HL-60 (cell line): Measurements from ENCODE around the gene TIGD1.

Source experiments
- GABPA ChIP-seq: IDR thresholded peaks from 2 replicates; pipeline ENCODE4 v1.6.1; 2012; ENCODE audit warnings: low read depth
- POLR2AphosphoS5 ChIP-seq: IDR thresholded peaks from 2 replicates; pipeline ENCODE4 v1.6.1; 2012; ENCODE audit warnings: low read depth
- TF ChIP-seq, protein P1 (sequence below): IDR thresholded peaks from one replicate; pipeline ENCODE4 v1.5.1; 2011; ENCODE audit warnings: low read length, control low read depth, inconsistent platforms; ENCODE audit not compliant: insufficient read depth

DNA sequence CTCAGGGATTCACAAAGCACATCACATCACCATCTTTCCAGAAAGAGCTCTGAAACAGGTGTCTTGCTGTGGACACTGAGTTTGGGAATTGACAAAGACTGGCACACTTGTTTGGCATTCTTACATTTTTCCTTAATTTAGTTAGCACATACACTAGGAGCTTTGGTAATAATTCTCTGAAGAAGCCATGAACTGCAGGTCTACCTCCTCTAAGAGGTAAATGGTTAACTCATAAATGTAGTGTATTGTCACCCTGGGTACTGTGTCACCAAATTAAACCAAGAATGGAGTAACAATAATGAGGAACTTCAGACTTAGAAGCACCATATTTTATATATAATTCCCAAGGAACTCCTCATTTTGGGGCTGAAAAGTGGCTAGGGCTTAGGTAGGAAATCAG is 22.7 kb upstream of the TIGD1 start:
- TF ChIP-seq, protein P1, sequence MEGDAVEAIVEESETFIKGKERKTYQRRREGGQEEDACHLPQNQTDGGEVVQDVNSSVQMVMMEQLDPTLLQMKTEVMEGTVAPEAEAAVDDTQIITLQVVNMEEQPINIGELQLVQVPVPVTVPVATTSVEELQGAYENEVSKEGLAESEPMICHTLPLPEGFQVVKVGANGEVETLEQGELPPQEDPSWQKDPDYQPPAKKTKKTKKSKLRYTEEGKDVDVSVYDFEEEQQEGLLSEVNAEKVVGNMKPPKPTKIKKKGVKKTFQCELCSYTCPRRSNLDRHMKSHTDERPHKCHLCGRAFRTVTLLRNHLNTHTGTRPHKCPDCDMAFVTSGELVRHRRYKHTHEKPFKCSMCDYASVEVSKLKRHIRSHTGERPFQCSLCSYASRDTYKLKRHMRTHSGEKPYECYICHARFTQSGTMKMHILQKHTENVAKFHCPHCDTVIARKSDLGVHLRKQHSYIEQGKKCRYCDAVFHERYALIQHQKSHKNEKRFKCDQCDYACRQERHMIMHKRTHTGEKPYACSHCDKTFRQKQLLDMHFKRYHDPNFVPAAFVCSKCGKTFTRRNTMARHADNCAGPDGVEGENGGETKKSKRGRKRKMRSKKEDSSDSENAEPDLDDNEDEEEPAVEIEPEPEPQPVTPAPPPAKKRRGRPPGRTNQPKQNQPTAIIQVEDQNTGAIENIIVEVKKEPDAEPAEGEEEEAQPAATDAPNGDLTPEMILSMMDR: no peak
- TF ChIP-seq GABPA: no peak
- TF ChIP-seq POLR2AphosphoS5: no peak
